SKM-1 treated with dmso at 0.1 percent for 144 hours (cell line): ENCODE data around the gene KCNMB2.
A peak's percentile ranks its signal among the peaks of the same experiment; 100 is the strongest.
"Not testable (repeated sequence)": the region's sequence is repeated elsewhere in the genome, so short reads cannot be mapped to it uniquely, and the experiment has no call there.

Experiments used
- DNase-seq: peaks from one replicate; lab custom pipeline; 2025; ENCODE audit not compliant: unreplicated experiment; lab: John Stamatoyannopoulos, UW

Gene KCNMB2

DNA sequence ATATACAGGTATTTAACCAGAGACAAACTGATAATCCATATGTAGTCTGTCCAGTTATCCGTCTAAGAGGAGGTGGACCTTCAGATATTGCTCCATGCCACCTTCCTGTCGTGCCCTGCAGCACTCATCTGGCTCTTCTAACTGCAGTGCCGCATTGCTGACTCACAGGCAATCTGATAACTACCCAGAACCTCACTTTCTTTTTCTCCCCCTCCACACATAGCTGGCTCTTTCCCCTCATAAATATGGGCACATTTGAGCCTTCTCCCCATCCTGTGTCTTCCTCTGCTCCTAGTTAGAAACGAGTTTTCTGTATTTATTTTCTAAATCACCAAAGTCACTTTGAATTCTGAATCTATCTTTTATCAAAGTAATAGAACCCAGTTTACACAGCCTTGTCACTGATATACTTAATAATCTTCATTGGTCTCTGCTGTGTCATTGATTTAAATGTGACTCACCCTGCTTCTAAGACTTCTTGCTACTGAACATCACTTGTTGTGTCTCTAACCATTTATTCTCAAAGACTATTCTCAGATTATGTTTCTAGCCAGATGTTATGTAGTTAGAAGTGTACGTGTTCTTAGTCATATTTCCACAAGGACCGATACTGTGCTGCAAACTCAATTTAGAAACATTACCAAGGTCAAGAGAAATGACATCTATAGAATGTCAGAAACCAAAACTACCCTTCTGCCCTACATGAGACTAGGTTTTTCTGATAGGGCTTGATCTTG lies 17.4 kb upstream of the KCNMB2 start:
- no peak for DNase-seq

DNA sequence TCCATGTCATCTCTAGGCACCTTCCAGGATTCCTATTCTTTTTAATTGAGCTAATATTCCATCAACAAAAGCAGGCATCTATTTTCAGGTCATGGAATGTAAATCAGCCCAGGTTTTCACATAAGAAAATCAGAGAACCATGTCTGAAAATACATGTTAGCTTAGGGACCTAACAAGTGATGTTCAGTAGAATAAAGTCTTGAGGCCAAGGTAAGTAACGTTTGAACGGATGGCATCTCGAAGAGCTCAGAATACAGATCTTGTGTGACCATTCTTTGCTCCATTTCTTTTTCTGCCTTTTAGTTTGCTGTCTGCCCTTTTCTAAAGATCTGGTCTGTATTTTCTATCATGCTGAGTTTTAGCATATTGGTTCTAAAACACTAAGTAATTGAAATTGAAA lies 16.5 kb upstream of the KCNMB2 start:
- no peak for DNase-seq

DNA sequence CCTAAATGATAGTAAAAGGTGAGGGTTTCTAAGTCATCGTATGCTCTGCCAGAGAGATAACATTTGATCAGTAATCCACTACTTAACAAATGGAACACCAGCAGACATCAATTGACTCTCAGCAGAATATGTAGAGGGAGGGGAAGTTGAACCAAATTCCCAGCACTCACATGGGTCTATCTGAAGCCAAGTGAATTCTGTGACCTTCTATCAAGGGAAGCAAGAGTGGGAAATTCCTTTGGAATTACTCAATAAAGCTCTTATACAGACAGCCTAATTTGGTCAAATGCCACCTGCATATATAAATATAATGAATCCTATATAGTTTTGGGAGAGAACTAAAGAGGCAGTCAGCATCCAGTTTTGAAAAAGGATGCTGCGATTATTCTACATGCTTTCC lies 15.8 kb upstream of the KCNMB2 start:
- no peak for DNase-seq

GRCh38 chr3:178522200-178523052 lies 13.8 kb upstream of the KCNMB2 start:
- DNase-seq, result no peak

- DNase-seq, result no peak
Observed at GRCh38 chr3:178525251-178525650, 11.0 kb upstream of the KCNMB2 start.

- DNase-seq, result no peak
Observed at GRCh38 chr3:178526291-178526690, 9.9 kb upstream of the KCNMB2 start.

- DNase-seq, result no peak
Observed at GRCh38 chr3:178527981-178528380, 8.3 kb upstream of the KCNMB2 start.

DNA sequence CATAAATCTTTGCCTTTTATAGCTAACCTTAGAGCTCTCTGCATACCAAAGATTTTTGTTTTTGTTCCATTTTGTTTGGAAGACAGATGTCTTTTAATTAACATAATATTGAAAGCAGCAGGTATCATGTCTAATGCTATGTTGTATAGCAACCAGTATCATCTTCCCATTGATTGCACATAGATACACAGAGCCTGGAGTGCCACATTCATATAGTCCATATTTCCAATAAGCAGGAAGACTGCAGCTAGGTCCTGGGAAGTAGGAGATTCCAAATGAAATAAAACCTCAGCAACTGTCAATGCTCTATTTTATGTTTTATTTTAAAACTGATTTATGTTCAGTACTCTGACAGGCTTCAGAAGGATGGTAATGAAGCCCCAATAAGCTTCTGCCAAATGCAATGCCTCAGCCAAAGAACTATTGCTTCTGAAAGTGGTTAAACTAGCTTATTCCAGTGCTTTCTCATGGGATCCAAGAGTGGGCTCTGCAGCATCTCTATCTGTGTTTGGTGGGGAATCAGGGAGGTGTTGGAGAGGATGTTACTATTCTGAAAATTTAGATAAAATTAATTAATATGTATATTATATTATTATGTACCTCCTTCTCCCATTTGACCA lies 6.5 kb upstream of the KCNMB2 start:
- DNase-seq, result no peak

DNA sequence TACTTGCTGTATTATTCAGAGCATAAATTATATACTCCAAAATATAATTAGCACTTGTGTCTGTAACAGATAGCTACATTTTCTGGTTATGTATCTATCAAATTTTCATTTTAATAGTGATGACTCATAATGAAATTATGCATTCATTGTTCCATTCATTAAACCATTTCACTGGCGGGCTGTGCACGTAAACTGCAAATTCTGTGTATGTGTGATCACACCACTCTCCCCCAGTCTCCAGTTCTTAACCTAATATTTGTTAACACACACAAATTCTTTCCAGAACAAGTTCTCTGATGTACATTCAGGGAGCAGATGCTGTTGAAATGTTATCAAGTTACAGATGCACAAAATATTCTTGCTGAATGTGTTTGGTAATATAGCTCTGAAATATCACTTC lies 3.8 kb upstream of the KCNMB2 start:
- no peak for DNase-seq

DNA sequence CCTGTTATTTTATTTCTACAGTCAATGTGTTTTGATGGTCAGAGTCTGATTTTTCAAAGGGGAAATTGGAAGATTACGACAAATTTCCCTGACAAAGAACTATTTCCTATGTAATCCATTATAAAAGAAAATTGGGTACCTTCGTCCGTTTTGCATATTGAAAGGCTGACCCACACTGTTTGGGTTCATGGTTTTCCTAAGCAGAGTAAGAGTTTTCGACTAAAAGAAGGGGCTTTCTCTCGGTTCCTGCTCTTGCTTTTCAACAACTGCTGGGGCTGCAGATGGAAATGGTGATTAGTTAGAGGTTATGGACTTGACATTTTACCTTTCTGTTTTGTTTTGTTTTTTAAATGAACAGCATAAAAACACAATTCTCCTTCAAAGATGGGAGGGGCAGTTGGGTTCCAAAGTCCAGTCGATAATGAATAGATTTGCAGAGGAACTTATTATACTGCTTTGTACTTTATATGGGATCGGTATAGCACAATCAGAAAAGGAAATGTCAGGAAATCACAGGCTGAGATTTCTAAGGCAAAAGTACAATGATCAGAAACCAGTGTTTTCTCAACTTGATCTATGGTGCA lies 978 bp downstream of the KCNMB2 start:
- DNase-seq, result no peak

DNA sequence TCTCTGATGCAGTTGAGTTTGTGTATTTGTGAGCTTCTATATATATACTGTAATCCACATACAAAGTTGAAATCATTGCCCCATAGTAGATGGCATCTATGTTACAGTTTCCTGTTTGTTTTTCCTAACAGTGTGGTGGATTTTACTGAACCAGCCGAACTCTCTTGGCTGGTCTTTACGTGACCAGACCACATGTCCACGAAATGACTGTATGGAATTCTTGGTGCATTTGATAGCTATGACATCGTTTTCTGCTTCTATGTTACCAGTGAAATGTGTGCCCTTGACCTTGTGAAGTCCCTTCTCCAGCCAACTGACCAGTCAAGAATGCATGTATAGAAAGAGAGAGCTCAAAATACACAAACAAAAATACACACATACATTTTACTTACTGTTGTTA lies 1.8 kb downstream of the KCNMB2 start:
- DNase-seq, result no peak

- no peak for DNase-seq
Observed at GRCh38 chr3:178540184-178540583, 3.9 kb downstream of the KCNMB2 start.

DNA sequence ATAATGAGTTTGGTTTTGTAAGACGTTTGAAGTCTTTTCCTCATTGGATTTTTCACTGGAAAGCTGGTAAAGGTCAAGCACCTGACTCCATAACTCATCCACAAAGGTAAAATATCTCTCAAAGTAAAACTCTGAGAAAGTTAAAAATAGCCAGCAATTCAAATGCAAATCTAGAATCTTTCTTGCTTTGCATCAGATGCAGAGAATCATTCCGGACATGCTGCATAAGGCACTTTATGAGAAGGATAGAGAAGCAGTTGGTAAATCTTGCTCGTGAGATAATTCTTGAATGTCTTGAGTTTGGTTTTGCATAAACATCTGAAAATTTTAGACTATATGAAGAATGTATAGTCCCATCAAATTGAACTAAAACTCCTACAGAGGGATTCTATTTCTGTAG lies 9.1 kb downstream of the KCNMB2 start:
- DNase-seq, result no peak

DNA sequence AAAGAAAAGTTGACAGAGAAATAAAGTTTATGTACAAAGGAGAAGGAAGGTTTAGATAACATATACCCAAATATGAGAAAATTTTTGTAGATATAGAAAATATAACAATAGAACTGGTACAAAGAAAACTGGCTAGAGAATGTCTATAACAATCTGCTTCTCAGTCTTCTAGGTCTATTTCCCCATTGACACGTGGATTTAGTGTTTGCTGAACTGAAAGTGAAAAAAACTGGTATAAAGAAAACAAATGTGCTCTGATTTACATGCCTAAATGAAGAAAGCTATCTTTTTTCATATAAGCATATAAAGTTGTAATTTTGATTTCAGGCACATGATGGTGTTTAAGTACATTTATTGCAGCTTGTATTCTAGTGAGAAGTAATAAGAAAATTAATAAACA lies 9.8 kb downstream of the KCNMB2 start:
- no peak for DNase-seq

- not testable (repeated sequence) for DNase-seq
Observed at GRCh38 chr3:178549426-178549825, 13.2 kb downstream of the KCNMB2 start.

DNA sequence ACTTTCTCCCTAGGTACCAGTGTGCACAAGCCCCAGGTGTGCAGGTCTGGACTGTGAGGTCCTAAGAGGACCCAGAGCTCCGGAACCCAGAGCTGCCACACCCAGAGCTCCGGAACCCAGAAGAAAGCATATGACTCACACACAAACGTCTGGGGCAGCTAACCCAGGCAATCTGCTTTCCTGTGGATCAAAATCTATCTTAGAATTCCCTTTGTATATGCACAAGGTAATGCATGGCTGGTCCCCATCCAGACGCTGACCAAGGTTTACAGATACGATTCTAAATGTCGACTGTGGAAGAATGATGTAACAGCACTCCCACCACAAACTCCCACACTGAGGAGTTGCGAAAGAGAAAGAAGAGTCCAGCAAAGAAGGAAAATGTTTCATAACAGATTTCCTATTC lies 15.7 kb downstream of the KCNMB2 start:
- DNase-seq, result peak; percentile 40

- no peak for DNase-seq
Observed at GRCh38 chr3:178558637-178559036, 22.4 kb downstream of the KCNMB2 start.

GRCh38 chr3:178560759-178561158 lies 24.5 kb downstream of the KCNMB2 start:
- DNase-seq, result no peak

GRCh38 chr3:178561239-178561638 lies 25.0 kb downstream of the KCNMB2 start:
- DNase-seq, result no peak

- DNase-seq, result no peak
Observed at GRCh38 chr3:178562143-178562946, 26.1 kb downstream of the KCNMB2 start.

DNA sequence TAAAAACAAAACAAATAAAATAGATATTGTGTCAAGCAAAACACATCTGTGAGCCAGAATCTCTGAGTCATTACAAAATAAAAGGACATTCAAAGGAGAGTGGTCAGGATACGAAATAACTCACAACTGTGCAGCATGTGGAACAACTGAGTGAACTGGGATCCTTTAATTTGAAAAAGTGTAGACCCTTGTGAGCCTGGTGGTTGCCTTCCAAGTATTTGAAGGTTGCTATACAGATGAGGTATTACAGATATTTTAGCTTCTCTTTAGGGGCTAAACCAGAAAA lies 26.7 kb downstream of the KCNMB2 start:
- DNase-seq, result no peak
